Sciatic nerve (tissue), 2 donors: ENCODE data around the gene LYPD6B. TPM values are rescaled to one million over a fixed set of nuclear protein-coding genes. Genes with fewer than 3 reads are reported as not detected.

Experiments used
- ATAC-seq: fragments of 200-7000 bp; cut with Tn5 transposase; one replicate; pipeline ENCODE4 v1.9.1; 2020; ENCODE audit warnings: mild to moderate bottlenecking, moderate library complexity
- DNase-seq: peaks from one replicate; pipeline ENCODE4 v3.0.0-alpha.2; 2020; ENCODE audit warnings: low spot score
- intact Hi-C: fragments of 100-400 bp; cut with DNase I; formaldehyde crosslinking; loops from one replicate; pipeline ENCODE4 v1.14.2; 2022
- total RNA-seq: library from RNA; stranded (reverse); fragmentation: NEBNext Ultra II Directional; extraction: Animal tissue kit (Norgen Biotek cat#: 25700); gene quantifications from one replicate; pipeline ENCODE4 v1.2.1, GENCODE V29; 2021
- donor health status: DM: no; HTN: no; CAD: no.
- donor health status: DM: no; HTN: no; CAD: no.

LYPD6B gene
- total RNA-seq, 1 donor from 2014 or later = not detected

DNA sequence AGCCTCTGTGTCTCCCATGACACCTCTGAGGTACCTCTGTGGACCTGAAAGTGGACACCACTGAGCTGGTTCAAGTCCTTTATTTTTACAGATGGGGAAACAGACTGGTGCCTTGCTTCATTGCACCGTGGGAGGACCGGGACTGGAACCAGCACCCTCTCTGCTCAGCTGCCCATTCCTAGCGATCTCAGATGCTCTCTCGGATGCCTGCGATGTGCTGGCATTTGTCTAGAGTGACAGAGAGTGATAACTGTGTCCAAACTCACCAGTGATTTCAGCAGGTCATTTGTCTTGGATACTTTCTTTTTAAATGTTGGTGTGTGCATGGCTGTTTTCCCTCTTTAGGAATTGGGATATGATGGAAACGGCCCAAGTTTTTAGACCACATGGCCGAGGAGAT is 30.1 kb upstream of the LYPD6B start:
- DNase-seq (no peak), ATAC-seq (no peak)
- intact Hi-C loops = no loop called here

DNA sequence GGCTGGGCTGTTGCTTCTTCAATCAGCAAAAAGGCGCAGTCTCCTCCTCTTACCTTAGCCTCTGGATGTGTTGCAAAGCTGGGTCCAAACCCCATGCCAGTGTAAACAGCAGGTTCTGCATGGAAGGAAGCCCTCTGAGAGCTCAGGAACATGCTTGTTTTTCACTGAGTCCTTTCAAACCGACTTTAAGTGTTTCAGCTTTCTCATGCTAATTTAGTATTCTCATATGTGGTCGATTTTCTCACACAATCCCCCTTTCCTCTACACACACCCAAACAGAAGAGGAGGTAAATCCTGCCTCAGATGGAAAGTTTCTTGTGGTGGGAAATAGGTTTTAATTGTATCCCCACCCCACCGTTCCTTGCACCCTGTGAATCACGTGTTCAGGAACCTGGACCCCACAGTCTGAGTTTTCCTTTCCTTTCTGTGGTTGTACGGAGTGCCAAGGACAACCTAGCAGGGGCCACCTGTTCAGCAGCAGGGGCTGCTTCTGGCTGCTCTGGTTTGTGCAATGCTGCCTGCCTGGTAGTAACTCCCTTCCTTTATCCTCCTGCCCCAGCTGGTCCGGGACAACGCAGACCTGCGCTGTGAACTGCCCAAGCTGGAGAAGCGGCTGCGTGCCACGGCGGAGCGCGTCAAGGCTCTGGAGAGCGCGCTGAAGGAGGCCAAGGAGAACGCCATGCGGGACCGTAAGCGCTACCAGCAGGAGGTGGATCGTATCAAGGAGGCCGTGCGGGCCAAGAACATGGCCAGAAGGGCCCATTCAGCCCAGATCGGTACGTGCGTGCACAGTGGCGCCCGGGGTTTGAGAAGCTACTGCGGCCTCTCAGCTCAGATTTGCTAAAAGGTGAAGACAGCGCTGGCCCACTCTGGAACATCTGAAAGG is 28.7 kb upstream of the LYPD6B start:
- DNase-seq (no peak), ATAC-seq (no peak)
- intact Hi-C loops = no loop called here

DNA sequence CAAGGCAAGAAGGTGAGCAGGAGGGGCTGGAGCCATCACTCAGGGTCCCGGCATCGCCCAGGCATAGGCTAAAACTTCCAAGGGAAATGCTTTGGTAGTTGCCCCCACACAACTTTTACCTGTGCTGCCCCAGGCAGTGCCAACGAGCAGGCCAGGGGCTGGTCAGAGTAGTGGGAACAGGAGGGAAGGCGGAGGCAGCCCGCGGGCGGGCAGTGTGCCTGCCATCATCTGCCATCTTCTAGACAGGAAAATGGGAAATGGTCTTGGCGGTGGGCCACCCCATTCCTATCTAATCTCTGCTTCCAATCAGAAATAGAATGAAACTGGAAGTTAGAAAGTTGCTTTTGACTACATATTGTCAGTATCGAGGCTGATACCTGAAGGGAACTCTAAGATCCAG is 26.0 kb upstream of the LYPD6B start:
- ATAC-seq = no peak
- DNase-seq = no peak
- intact Hi-C loops = no loop called here

DNA sequence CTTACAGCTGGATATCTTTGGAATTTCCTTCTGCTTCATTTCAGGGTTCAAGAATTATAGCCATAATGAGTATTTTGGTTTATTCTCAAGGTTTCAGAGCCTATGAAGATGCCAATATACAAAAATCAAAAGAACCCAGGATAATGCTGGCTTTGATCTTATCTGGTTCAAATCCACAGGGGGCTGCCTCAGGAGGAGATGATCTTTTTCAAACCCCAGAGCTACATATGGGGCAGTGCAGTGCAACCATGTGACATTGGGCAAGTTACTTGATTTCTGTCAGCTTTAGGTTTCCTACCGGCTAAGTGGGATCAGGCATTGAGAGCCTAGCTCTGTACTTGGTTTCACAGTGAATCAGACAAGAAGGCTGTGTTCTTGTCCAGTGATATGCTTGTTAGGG is 23.0 kb upstream of the LYPD6B start:
- ATAC-seq (no peak), DNase-seq (no peak)
- intact Hi-C loops = loop anchor here (5.0 kb wide), 1 partner anchor 547 kb away; no protein-coding TSS in a partner anchor

DNA sequence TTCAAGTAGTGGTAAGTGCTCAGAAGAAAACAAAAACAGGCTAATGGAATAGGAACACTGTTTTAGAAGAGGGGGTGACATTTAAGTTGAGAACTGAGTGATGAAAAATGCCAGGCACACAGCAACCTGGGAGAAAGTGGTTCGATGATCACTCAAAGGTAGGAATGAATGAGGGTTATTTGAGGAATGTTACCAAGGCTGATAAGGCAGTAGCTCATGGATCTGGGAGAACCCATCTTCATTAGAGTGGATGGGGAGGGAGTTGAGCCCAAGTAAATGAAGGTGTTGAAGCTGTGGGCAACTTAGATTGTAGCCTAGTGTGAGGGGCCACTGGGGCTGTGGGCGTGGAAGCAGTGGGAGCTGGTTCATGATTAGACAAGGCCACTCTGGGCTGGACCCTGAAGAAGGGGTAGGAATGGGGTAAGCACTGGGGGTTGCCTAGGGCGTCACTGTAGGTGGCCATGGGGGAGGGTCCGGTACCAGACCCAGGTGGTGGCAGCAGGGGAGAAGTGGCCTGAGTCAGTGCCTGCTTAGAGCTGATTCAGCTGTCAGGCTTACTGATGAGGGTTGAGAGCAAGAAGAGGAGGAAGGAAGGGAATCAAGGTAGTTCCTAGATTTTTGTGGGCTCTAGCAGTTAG is 22.5 kb upstream of the LYPD6B start:
- DNase-seq = no peak
- intact Hi-C loops = loop anchor here (5.0 kb wide), 1 partner anchor 546 kb away; no protein-coding TSS in a partner anchor
- no peak for ATAC-seq

DNA sequence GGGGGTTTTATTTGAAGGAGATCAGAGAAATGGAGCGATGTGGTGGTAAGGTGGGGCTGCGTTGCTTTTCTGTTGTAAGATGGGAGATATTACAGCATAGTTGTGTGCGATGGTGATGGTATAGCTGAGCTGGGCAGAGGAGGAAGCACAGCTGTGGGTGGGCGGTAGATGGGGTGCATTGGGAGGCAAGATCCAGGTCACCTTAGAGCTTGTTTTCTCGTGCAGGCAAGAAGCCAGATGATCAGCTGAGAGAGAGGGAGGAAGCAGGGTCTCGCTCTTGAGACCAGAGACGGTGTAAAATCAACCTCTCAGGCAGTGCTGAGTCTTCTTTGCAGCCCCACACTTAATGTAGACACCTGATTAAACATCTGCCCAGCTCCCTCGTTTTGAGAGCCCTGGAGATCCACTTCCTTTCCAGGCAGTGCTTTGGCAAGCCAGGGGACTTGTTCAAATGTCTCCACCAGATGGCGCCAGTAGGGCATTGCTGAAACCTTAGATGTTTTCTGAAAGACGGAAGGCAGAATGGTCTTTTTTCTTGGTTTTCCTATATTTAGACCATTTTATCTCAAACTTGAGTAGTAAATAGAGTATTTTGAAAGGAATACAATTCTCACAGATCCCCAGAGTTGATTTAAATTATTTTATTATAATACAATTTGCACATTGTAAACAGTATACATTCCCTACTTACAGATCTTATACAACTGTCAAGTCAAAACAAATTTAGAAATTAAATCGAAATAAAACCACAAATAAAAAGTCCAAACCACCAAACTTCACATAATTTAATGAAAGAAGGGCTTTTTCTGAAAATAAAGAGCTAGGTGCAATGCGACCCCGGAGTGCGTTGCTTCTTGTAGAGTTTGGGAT is 21.1 kb upstream of the LYPD6B start:
- intact Hi-C loops = loop anchor here (5.0 kb wide), 1 partner anchor 545 kb away; no protein-coding TSS in a partner anchor
- peak; percentile 92 for DNase-seq
- ATAC-seq = peak; percentile 81

DNA sequence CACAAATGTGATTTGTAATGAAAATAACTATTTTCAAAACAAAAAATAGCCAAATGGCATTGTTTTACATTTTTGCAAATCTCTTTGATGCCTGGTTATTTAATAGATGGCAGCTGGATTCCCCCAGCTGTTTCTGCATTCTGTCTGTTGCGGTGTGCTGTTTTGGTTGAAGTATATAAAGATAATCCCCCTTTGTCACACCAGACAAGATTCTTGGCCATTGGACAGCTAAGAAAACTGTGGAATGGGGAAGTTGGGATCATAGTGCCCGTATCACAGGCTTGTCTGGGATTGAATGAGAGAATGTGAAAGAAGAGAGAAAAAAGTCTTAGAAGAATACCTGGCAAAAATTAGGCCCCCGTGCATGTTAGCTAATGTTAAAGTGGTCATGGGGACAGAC is 19.5 kb upstream of the LYPD6B start:
- intact Hi-C loops = loop anchor here (5.0 kb wide), 1 partner anchor 543 kb away; no protein-coding TSS in a partner anchor

DNA sequence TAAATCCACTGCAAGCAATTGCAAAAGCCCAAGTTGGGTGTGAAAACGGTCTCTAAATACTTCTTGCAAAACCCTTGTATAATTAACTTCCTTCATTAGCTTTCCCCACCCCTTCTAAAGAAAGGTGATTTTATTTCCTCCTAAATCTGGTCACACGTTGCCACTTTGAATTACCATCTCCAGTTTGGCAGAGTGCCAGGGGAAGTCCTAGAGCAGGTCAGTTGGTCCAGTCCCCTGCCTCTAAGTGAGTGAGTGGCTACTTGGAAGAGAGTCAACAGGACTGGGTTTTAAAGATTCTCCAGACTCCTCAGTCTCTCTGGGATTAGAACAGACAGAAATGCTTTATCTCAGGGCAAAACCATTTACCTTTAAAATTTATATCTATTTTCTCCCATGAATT is 18.7 kb upstream of the LYPD6B start:
- DNase-seq (no peak), ATAC-seq (no peak)
- intact Hi-C loops = loop anchor here (5.0 kb wide), 1 partner anchor 543 kb away; no protein-coding TSS in a partner anchor

More for the DNA sequence above, 19.5 kb upstream of the LYPD6B start:
- no peak for DNase-seq
- no peak for ATAC-seq

DNA sequence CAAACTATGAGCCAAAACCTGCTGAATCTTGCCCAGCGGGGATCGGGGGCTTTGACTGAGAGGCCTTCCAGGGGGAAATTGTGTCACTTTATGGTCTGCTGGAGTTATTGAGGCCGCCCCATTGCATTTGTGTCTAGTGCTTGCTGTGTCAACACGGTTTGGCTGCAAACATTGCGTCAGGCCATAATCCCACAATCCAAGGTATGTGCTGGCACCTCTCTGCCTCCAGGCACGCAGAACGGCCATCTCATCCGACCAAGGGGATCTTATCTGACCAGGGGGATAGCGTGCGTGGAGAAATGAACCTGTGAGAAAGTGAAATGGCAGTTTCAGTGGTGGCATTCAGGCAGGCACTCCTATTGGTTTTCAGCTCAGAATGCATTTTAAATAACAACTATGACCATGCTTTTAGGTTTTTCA is 18.1 kb upstream of the LYPD6B start:
- DNase-seq = no peak
- intact Hi-C loops = no loop called here
- no peak for ATAC-seq

DNA sequence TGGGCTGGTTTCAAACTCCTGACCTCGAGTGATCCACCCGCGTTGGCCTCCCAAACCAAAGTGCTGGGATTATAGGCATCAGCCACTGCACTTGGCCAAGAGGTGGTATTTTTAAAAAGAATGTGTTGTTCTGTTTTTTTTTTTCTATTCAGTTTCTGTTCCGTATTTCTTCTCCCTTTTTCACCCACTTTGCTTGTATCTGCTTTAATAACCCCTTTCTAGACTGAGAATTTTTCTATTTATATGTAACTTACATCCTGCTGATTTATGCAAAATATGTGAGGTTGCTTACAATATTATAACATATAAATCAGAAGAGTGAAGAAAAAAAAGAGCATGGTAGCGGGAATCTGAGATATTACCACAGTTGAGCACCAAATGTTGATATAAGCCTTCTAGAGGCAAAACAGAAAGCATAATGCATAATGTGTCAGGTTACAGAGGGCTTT is 17.2 kb upstream of the LYPD6B start:
- no peak for ATAC-seq
- intact Hi-C loops = no loop called here
- no peak for DNase-seq

DNA sequence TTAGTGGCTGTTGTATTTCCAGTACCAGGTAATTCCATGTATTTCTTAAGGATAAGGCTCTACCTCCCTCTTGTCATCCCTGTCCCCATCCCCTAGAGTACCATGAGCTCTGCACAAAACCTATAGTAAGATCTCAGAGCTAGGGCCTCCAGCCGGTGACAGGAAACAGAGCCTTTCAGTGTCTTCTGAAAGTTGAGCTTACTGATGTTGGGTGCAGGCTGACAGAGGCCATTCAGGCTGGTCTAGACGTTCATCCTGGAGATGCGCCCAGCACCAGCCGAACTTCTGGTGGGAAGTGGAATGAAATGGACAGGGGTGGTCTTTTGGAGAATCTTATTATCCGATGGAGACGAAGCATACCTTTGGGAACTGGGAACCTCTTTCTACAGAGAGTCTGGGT is 16.7 kb upstream of the LYPD6B start:
- ATAC-seq (no peak), DNase-seq (no peak)
- intact Hi-C loops = no loop called here

DNA sequence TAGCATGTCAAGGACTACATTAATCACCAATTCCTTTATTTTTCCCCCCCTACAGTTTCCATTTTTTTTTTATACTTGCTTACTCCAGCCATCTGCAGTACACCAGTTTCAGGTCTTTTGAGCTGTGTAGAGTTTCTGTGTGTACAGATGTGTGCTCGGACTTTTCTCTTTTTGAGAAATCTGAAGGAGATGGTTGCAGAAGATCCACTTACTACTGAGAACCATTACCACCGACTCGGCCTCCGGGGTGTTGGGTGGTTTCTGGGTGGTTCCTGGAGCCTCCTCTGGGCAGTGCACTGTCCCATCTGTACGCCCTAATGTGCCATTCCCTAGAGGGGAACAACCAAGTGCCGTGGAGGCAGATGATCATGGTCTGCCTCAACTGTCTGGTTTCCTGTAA is 15.4 kb upstream of the LYPD6B start:
- DNase-seq (no peak), ATAC-seq (no peak)
- intact Hi-C loops = no loop called here

DNA sequence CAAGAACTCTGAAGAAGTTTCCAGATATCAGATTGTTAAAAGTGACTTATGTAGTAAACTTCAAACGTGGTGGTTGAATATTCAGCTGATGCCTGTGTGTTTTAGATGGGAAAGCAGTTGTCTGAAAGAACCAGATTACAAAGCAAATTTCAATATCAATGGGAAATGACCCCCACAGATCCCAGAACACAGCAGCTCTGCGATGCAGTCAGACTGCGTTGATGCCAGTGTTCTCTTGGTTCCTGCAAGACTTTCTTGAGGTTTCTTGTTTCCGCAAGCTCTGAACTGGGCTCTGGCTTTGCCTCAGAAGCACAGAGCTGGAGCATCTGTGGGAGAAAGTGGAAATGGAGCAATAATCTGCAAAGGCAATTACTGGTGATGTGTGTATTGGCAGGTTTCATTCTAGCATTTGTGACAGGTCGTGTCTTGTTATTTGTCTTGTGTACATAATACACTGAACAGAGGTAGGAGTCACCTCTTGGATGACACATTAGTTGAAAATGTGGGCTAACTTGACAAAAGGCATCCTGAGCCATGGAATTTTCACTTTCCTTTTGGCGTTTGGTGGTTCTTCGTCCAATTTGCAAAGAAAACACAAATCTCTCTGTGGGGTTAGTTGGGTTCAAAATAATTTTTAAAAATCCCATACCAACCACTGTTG is 10.8 kb upstream of the LYPD6B start:
- DNase-seq (no peak), ATAC-seq (no peak)
- intact Hi-C loops = no loop called here

DNA sequence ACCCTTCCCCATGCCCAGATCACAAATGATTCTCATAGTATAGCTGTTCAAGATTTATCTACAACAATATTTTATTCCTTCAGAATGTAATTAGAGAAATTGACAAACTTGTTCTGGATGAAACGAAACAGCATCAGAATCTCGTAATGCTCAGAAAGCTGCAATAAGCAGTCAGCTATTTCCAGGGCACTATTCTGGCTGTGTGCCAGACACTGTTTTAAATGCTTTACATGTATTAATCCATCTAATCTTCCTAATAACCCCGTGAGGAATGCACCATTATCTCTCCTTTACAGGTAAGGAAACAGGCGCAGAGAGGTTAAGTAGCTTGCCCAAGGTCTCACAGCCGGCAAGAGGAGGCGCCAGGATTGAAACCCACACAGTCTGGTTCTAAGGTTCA is 10.1 kb upstream of the LYPD6B start:
- ATAC-seq = no peak
- intact Hi-C loops = no loop called here
- no peak for DNase-seq

DNA sequence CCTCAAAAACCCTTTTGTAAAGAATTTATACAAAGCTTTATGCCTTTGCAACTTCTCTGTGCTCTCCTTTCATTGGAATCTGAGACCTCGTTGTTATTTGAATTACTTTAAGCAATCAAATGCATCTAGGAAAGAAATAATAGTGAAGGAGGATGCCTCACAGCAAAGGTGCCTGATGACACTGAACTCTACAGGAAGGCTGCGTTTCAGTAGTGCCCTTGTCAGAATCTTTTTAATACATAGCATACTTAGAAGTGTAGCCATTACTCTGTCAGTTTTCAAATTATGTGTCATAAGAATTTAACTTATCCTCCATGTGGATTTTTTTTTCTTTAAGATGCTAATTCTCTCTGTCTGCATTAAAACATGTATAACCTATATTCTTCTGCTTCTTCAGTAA is 9.6 kb upstream of the LYPD6B start:
- DNase-seq (no peak), ATAC-seq (no peak)
- intact Hi-C loops = no loop called here

DNA sequence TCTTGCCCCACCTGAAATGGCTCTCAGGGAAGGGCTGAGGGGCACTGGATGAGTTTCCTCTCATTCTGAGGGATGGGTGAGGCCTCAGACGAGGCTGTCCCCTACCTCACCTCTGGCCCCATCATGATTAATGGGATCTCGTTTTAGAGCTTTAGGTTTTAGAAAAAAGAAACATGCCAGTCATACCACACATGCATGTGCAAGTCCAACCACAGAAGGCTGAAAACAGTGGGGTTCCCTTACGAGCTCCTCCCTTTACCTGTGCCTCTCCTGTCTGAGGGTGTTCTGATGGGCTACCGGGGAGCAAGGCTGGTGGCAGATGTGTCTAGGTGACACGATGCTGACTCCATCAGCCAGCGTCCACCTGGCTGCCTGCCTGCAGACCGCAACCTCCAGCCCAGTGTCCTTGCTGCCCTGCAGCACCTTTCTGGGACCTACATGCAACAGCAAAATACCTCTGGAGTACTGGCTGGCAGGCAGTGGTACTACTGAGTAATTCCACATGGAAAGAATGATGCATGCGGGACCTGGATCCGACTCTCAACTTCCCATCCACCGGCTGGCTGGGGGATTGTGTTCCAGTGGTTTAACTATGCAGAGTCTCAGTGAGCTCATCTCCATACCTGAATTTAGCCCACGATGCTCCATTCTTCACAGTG is 9.1 kb upstream of the LYPD6B start:
- intact Hi-C loops = no loop called here
- ATAC-seq (no peak), DNase-seq (no peak)

DNA sequence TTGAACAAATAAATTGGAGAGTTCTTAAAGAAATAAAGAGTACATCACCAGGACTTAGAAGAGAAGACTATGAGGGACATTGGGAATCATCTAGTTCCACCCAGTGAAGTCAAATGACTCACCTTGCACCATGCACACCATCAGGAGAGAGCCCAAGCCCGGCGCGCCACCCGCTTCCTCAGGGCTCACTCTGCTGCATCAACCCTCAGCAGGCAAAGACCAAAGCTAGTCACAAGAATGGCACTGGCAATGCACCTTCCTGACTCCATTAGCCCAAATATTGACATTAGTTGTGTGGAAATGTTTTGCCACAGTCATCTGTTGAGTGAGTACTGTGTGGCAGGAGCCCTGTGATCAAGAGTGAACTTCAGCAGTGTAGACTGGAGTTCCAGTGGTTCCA is 7.1 kb upstream of the LYPD6B start:
- ATAC-seq = no peak
- DNase-seq = no peak
- intact Hi-C loops = no loop called here

DNA sequence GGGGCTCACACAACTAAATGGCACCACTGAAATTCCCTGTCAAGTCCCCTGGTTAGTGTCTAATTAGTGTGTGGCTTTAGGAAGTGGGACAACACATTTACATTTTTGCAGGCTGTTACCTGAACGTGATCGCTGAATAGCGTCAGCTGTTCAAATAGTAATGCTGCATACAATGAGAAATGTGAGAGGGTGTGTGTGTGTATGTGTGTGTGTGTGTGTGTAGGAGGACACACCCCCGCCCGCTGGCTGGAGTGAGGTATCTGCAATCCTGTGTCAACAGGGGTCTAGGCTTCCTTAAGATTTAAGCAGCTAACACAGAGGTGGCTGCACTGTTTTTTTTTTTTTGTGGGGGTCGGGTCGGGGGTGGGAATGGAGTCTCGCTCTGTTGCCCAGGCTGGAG is 4.8 kb upstream of the LYPD6B start:
- intact Hi-C loops = no loop called here
- ATAC-seq = no peak
- no peak for DNase-seq
